Endodermal cell (in vitro differentiated cells): Measurements from ENCODE around the gene DBR1. TPM values are rescaled to one million over a fixed set of nuclear protein-coding genes. Genes with fewer than 3 reads are reported as not detected.
A peak's percentile ranks its signal among the peaks of the same experiment; 100 is the strongest.

ENCODE experiments used
- DNase-seq: peaks from one replicate; pipeline ENCODE4 v3.0.0-alpha.2; 2017
- H3K27ac ChIP-seq: 2 replicates; pipeline ENCODE4 v1.5.1; 2013; ENCODE audit warnings: mild to moderate bottlenecking, low read depth, low read length, moderate library complexity
- H3K27me3 ChIP-seq: 2 replicates; pipeline ENCODE4 v1.6.1; 2013; ENCODE audit warnings: mild to moderate bottlenecking, low read length, moderate library complexity; ENCODE audit not compliant: insufficient read depth, control insufficient read depth, poor library complexity, severe bottlenecking
- H3K36me3 ChIP-seq: 2 replicates; pipeline ENCODE4 v1.7.0; 2013; ENCODE audit warnings: mild to moderate bottlenecking, low read length, moderate library complexity; ENCODE audit not compliant: control insufficient read depth, insufficient read depth
- H3K4me1 ChIP-seq: one replicate; pipeline ENCODE4 v1.7.0; 2013; ENCODE audit warnings: low read length; ENCODE audit not compliant: control insufficient read depth, insufficient read depth
- H3K4me3 ChIP-seq: 2 replicates; pipeline ENCODE4 v1.5.1; 2013; ENCODE audit warnings: mild to moderate bottlenecking, low read length, moderate library complexity
- H3K9ac ChIP-seq: 2 replicates; pipeline ENCODE4 v1.6.1; 2013; ENCODE audit warnings: mild to moderate bottlenecking, low read length, moderate library complexity; ENCODE audit not compliant: poor library complexity, severe bottlenecking; ENCODE audit errors: extremely low read depth
- H3K9me3 ChIP-seq: 2 replicates; pipeline ENCODE4 v1.6.1; 2013; ENCODE audit warnings: mild to moderate bottlenecking, low read length, moderate library complexity; ENCODE audit not compliant: control insufficient read depth
- H3K27ac Mint-ChIP-seq: 2 replicates; pipeline ENCODE4 v1.8.0; 2020; ENCODE audit warnings: mixed read lengths
- H3K27me3 Mint-ChIP-seq: 2 replicates; pipeline ENCODE4 v1.8.0; 2021; ENCODE audit warnings: mild to moderate bottlenecking, mixed read lengths; ENCODE audit not compliant: insufficient read depth
- H3K36me3 Mint-ChIP-seq: 2 replicates; pipeline ENCODE4 v1.8.0; 2020; ENCODE audit warnings: low read depth, mixed read lengths
- H3K4me1 Mint-ChIP-seq: 2 replicates; pipeline ENCODE4 v1.8.0; 2020; ENCODE audit warnings: mixed read lengths
- H3K4me3 Mint-ChIP-seq: 2 replicates; pipeline ENCODE4 v1.8.0; 2020; ENCODE audit warnings: mild to moderate bottlenecking, moderate library complexity, mixed read lengths
- H3K9me3 Mint-ChIP-seq: 2 replicates; pipeline ENCODE4 v1.8.0; 2020; ENCODE audit warnings: mild to moderate bottlenecking, mixed read lengths
- WGBS, 2 experiments: methylation state at CpG; one replicate each; pipeline versions ENCODE4 v1.1.5 to v1.1.7; 2013; ENCODE audit warnings: missing lambda C conversion rate in 2 of 2, mixed read lengths in 1 of 2; ENCODE audit not compliant: insufficient coverage in 1 of 2, insufficient read length in 1 of 2; 5-methylcytosine and 5-hydroxymethylcytosine counted together
- total RNA-seq, 2 donors: library from RNA; stranded (reverse); fragmentation: NEBNext Ultra II Directional in 1 of 2; extraction: Animal tissue kit (Norgen Biotek cat#: 25700) in 1 of 2; gene quantifications; 2 replicates in 1 of 2; 3 replicates in 1 of 2; pipeline ENCODE4 v1.2.1, GENCODE V29; 2021
- TF ChIP-seq, protein P1 (sequence below): fragments of 200-600 bp; sonication (generic); conservative IDR thresholded peaks from 2 replicates; pipeline ENCODE4 v1.5.0; 2021; ENCODE audit warnings: antibody characterized with exemption, mild to moderate bottlenecking

Gene DBR1
- total RNA-seq, 2 donors from 2014 or later: 17.7 to 22.0 TPM

DNA sequence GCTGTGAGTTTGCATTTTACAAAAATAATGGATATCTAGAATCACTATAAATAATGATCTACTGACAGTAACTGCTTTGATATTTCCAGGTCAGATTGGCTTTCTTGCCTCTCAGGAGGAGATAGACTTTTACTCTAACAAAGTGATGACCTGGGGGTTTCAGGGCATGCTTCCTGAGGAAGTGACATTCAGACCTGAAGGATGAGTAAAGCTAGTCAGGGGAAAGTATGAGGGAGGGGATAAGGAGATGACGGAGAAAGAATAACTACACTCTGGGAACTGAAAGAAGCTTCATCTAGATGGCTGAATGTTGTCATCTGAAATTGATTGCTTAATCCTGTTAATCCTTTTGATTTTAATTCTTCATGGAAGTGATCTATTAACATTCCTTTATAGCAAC is 44.5 kb upstream of the DBR1 start:
- H3K9ac ChIP-seq: no peak overlapping the region
- H3K4me3 ChIP-seq: no peak overlapping the region
- DNase-seq: no peak
- TF ChIP-seq, protein P1, sequence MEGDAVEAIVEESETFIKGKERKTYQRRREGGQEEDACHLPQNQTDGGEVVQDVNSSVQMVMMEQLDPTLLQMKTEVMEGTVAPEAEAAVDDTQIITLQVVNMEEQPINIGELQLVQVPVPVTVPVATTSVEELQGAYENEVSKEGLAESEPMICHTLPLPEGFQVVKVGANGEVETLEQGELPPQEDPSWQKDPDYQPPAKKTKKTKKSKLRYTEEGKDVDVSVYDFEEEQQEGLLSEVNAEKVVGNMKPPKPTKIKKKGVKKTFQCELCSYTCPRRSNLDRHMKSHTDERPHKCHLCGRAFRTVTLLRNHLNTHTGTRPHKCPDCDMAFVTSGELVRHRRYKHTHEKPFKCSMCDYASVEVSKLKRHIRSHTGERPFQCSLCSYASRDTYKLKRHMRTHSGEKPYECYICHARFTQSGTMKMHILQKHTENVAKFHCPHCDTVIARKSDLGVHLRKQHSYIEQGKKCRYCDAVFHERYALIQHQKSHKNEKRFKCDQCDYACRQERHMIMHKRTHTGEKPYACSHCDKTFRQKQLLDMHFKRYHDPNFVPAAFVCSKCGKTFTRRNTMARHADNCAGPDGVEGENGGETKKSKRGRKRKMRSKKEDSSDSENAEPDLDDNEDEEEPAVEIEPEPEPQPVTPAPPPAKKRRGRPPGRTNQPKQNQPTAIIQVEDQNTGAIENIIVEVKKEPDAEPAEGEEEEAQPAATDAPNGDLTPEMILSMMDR: no peak
- Mint-ChIP-seq H3K9me3 (no peaks in the 10 kb centered on the region), H3K36me3 (peaks cover 21% of the 10 kb centered on the region), H3K27ac (no peak overlapping the region), H3K4me1 (peaks cover 23% of the 10 kb centered on the region), H3K27me3 (no peaks in the 10 kb centered on the region), H3K4me3 (no peak overlapping the region)
- H3K9me3 ChIP-seq: no peaks in the 10 kb centered on the region
- H3K4me1 ChIP-seq: peaks cover 6% of the 10 kb centered on the region
- H3K27ac ChIP-seq: no peak overlapping the region
- 75 to 96% methylated on average over 1 of the region's 1 CpG for WGBS, 2 experiments
- no peaks in the 10 kb centered on the region for H3K27me3 ChIP-seq
- H3K36me3 ChIP-seq: peaks cover 23% of the 10 kb centered on the region

GRCh38 chr3:138213398-138214085 is 38.8 kb upstream of the DBR1 start:
- Mint-ChIP-seq H3K9me3 (no peaks in the 10 kb centered on the region), H3K36me3 (peaks cover 27% of the 10 kb centered on the region), H3K4me1 (peaks cover 24% of the 10 kb centered on the region), H3K27ac (no peak overlapping the region), H3K27me3 (no peaks in the 10 kb centered on the region), H3K4me3 (no peak overlapping the region)
- H3K27ac ChIP-seq: no peak overlapping the region
- TF ChIP-seq, protein P1: no peak
- H3K9ac ChIP-seq: no peak overlapping the region
- H3K4me1 ChIP-seq: peaks cover 21% of the 10 kb centered on the region
- 93 to 98% methylated on average over 7 of the region's 7 CpGs for WGBS, 2 experiments
- no peaks in the 10 kb centered on the region for H3K9me3 ChIP-seq
- no peak overlapping the region for H3K4me3 ChIP-seq
- no peaks in the 10 kb centered on the region for H3K27me3 ChIP-seq
- no peak for DNase-seq
- H3K36me3 ChIP-seq: peaks cover 19% of the 10 kb centered on the region

DNA sequence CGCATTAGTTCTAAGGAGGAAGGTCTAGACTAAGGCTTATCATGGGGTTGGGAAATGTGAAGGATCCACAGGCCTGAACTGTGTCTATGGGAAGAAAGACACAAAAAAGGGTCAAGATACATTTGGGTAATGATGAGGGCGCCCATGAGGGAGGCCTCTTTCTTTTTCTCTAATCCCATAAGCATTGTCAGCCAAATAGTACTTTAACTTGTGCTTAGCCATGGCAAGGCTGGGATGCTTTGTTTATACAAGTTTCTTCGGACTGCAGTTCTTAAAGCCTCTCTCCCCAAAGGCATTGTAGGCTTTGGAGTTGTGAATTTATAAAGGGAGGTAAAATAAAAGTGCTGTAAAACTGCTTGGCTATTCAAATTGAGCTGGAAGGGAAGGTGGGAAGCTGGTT is 35.8 kb upstream of the DBR1 start:
- Histone ChIP-seq H3K36me3 (peaks cover 19% of the 10 kb centered on the region), H3K9me3 (peaks cover 8% of the 10 kb centered on the region), H3K9ac (no peak overlapping the region), H3K27ac (peak overlapping the region; percentile 18), H3K27me3 (no peaks in the 10 kb centered on the region), H3K4me3 (no peak overlapping the region), H3K4me1 (peaks cover 15% of the 10 kb centered on the region)
- TF ChIP-seq, protein P1: no peak
- Mint-ChIP-seq H3K4me1 (peaks cover 15% of the 10 kb centered on the region), H3K36me3 (peaks cover 39% of the 10 kb centered on the region), H3K27ac (no peak overlapping the region), H3K9me3 (peaks cover 1% of the 10 kb centered on the region), H3K27me3 (no peaks in the 10 kb centered on the region), H3K4me3 (no peak overlapping the region)
- DNase-seq: no peak
- WGBS, 2 experiments: 29 to 56% methylated on average over 1 to 3 of the region's 3 CpGs
